HEK293T (cell line): ENCODE measurements around the gene WIPF2.

Experiments used
- ARNT ChIP-seq: fragments of 450-650 bp; IDR thresholded peaks from 2 replicates; pipeline ENCODE4 v1.6.1; 2017; ENCODE audit warnings: mild to moderate bottlenecking
- BHLHE40 ChIP-seq: fragments of 450-650 bp; IDR thresholded peaks from 2 replicates; pipeline ENCODE4 v1.6.1; 2016; ENCODE audit warnings: mild to moderate bottlenecking, moderate library complexity, borderline replicate concordance
- FOXA1 ChIP-seq: fragments of 450-650 bp; IDR thresholded peaks from 2 replicates; pipeline ENCODE4 v1.6.1; 2016; ENCODE audit warnings: mild to moderate bottlenecking
- FOXK2 ChIP-seq: fragments of 450-650 bp; IDR thresholded peaks from 2 replicates; pipeline ENCODE4 v1.6.1; 2016; ENCODE audit warnings: mild to moderate bottlenecking
- L3MBTL2 ChIP-seq: fragments of 450-650 bp; conservative IDR thresholded peaks from 2 replicates; pipeline ENCODE4 v1.6.1; 2016; ENCODE audit warnings: mild to moderate bottlenecking
- NFRKB ChIP-seq: fragments of 450-650 bp; IDR thresholded peaks from 2 replicates; pipeline ENCODE4 v1.6.1; 2016; ENCODE audit warnings: mild to moderate bottlenecking, moderate library complexity
- SP1 ChIP-seq: fragments of 450-650 bp; IDR thresholded peaks from 2 replicates; pipeline ENCODE4 v1.6.1; 2017

GRCh38 chr17:40315206-40315605 lies 96.1 kb downstream of the WIPF2 start:
- no peak for TF ChIP-seq SP1
- TF ChIP-seq FOXA1: no peak
- TF ChIP-seq NFRKB: no peak
- no peak for TF ChIP-seq L3MBTL2
- TF ChIP-seq ARNT: no peak
- no peak for TF ChIP-seq FOXK2
- TF ChIP-seq BHLHE40: no peak
